ENCODE data around the gene PTPRU. TPM values are rescaled to one million over a fixed set of nuclear protein-coding genes. Genes with fewer than 3 reads are reported as not detected.

Gene PTPRU
- total and polyA plus RNA-seq, 5 experiments from 2014 or later = 0.54 TPM; not detected in 4

GRCh38 chr1:29279951-29280391 is 43.6 kb downstream of the PTPRU start:
- DNase-seq (no peak), ATAC-seq (no peak)
- POLR2A ChIA-PET = no interaction called here
- peaks cover 4 to 8% (median 5%) of the 10 kb centered on the region in 4 donors for H3K4me1 Mint-ChIP-seq
- no peaks in the 10 kb centered on the region for H3K36me3 Mint-ChIP-seq
- H3K27me3 Mint-ChIP-seq = peaks cover 3 to 11% (median 4%) of the 10 kb centered on the region in 5 donors
- H3K4me3 Mint-ChIP-seq = no peak overlapping the region
- peaks cover 0 to 3% (median 0%) of the 10 kb centered on the region in 9 donors for H3K9me3 Mint-ChIP-seq
- no peak overlapping the region for H3K27ac Mint-ChIP-seq

GRCh38 chr1:29280409-29281131 is 44.2 kb downstream of the PTPRU start:
- POLR2A ChIA-PET = no interaction called here
- Mint-ChIP-seq H3K4me3 (no peak overlapping the region), H3K36me3 (no peaks in the 10 kb centered on the region), H3K27me3 (peaks cover 3 to 11% (median 4%) of the 10 kb centered on the region in 5 donors), H3K9me3 (peaks cover 0 to 3% (median 0%) of the 10 kb centered on the region in 9 donors), H3K4me1 (peaks cover 4 to 8% (median 5%) of the 10 kb centered on the region in 4 donors), H3K27ac (no peak overlapping the region)
- DNase-seq = no peak
- ATAC-seq = no peak

GRCh38 chr1:29281571-29281970 is 45.2 kb downstream of the PTPRU start:
- H3K36me3 Mint-ChIP-seq = no peaks in the 10 kb centered on the region
- peaks cover 4 to 8% (median 5%) of the 10 kb centered on the region in 4 donors for H3K4me1 Mint-ChIP-seq
- peaks cover 0 to 3% (median 0%) of the 10 kb centered on the region in 9 donors for H3K9me3 Mint-ChIP-seq
- no peak overlapping the region for H3K27ac Mint-ChIP-seq
- ATAC-seq (no peak), DNase-seq (no peak)
- peaks cover 3 to 11% (median 4%) of the 10 kb centered on the region in 5 donors for H3K27me3 Mint-ChIP-seq
- no peak overlapping the region for H3K4me3 Mint-ChIP-seq
- POLR2A ChIA-PET = no interaction called here

- peaks cover 2 to 11% (median 3%) of the 10 kb centered on the region in 5 donors for H3K27me3 Mint-ChIP-seq
- no peak overlapping the region for H3K27ac Mint-ChIP-seq
- POLR2A ChIA-PET = no interaction called here
- H3K4me3 Mint-ChIP-seq = no peak overlapping the region
- DNase-seq (no peak), ATAC-seq (no peak)
- H3K36me3 Mint-ChIP-seq = no peaks in the 10 kb centered on the region
- H3K4me1 Mint-ChIP-seq = peaks cover 4 to 8% (median 5%) of the 10 kb centered on the region in 4 donors
- no peaks in the 10 kb centered on the region for H3K9me3 Mint-ChIP-seq
These were observed 46.0 kb downstream of the PTPRU start for GRCh38 chr1:29282135-29282923.

- ATAC-seq = no peak
- DNase-seq = no peak
- Mint-ChIP-seq H3K9me3 (no peaks in the 10 kb centered on the region), H3K27me3 (peaks cover 0 to 11% (median 3%) of the 10 kb centered on the region in 5 donors), H3K36me3 (no peaks in the 10 kb centered on the region), H3K4me1 (peaks cover 4 to 8% (median 5%) of the 10 kb centered on the region in 4 donors), H3K27ac (peak overlapping the region in 1 of 10 donors; percentile 52), H3K4me3 (peak overlapping the region; percentile 6 to 68 (median 52))
- POLR2A ChIA-PET = no interaction called here
These were observed 46.8 kb downstream of the PTPRU start for GRCh38 chr1:29282924-29283803.

- ATAC-seq (no peak), DNase-seq (peak in 1 of 10 donors; percentile 16)
- Mint-ChIP-seq H3K9me3 (no peaks in the 10 kb centered on the region), H3K27ac (no peak overlapping the region), H3K36me3 (no peaks in the 10 kb centered on the region), H3K27me3 (peaks cover 0 to 11% (median 3%) of the 10 kb centered on the region in 5 donors), H3K4me3 (peak overlapping the region in 7 of 10 donors; percentile 6 to 68 (median 53)), H3K4me1 (peaks cover 4 to 8% (median 5%) of the 10 kb centered on the region in 4 donors)
- POLR2A ChIA-PET = no interaction called here
These were observed 47.5 kb downstream of the PTPRU start for GRCh38 chr1:29283804-29284195.

- Mint-ChIP-seq H3K27ac (no peak overlapping the region), H3K4me1 (peaks cover 4 to 8% (median 5%) of the 10 kb centered on the region in 4 donors), H3K9me3 (no peaks in the 10 kb centered on the region), H3K27me3 (peaks cover 0 to 11% (median 3%) of the 10 kb centered on the region in 5 donors), H3K4me3 (no peak overlapping the region), H3K36me3 (no peaks in the 10 kb centered on the region)
- DNase-seq (no peak), ATAC-seq (no peak)
- POLR2A ChIA-PET = no interaction called here
These were observed 48.1 kb downstream of the PTPRU start for GRCh38 chr1:29284286-29284960.

GRCh38 chr1:29284961-29285560 is 48.7 kb downstream of the PTPRU start:
- Mint-ChIP-seq H3K36me3 (no peaks in the 10 kb centered on the region), H3K27me3 (peaks cover 0 to 11% (median 3%) of the 10 kb centered on the region in 5 donors), H3K27ac (no peak overlapping the region), H3K9me3 (no peaks in the 10 kb centered on the region), H3K4me1 (peaks cover 4 to 8% (median 5%) of the 10 kb centered on the region in 4 donors), H3K4me3 (no peak overlapping the region)
- ATAC-seq (no peak), DNase-seq (peak in 1 of 10 donors; percentile 5)
- POLR2A ChIA-PET = interaction anchor here (0.6 kb wide), 1 partner anchor 802 kb away, joined by 4 read pairs; no protein-coding TSS in a partner anchor

GRCh38 chr1:29285771-29286170 is 49.4 kb downstream of the PTPRU start:
- H3K4me1 Mint-ChIP-seq = peaks cover 4 to 8% (median 5%) of the 10 kb centered on the region in 4 donors
- no peak for DNase-seq
- H3K9me3 Mint-ChIP-seq = no peaks in the 10 kb centered on the region
- no peak overlapping the region for H3K4me3 Mint-ChIP-seq
- H3K27me3 Mint-ChIP-seq = peaks cover 0 to 11% (median 3%) of the 10 kb centered on the region in 5 donors
- no peak overlapping the region for H3K27ac Mint-ChIP-seq
- POLR2A ChIA-PET = interaction anchor here (0.6 kb wide), 1 partner anchor 802 kb away, joined by 4 read pairs; no protein-coding TSS in a partner anchor
- no peak for ATAC-seq
- H3K36me3 Mint-ChIP-seq = no peaks in the 10 kb centered on the region

- Mint-ChIP-seq H3K27me3 (peaks cover 0 to 11% (median 3%) of the 10 kb centered on the region in 5 donors), H3K4me1 (peaks cover 4 to 8% (median 5%) of the 10 kb centered on the region in 4 donors), H3K4me3 (no peak overlapping the region), H3K36me3 (no peaks in the 10 kb centered on the region), H3K27ac (no peak overlapping the region), H3K9me3 (no peaks in the 10 kb centered on the region)
- DNase-seq (no peak), ATAC-seq (no peak)
- POLR2A ChIA-PET = no interaction called here
These were observed 50.0 kb downstream of the PTPRU start for GRCh38 chr1:29286194-29286767.

GRCh38 chr1:29289493-29289892 is 53.2 kb downstream of the PTPRU start:
- peak overlapping the region in 1 of 10 donors; percentile 31 for H3K27ac Mint-ChIP-seq
- DNase-seq = no peak
- no peak for ATAC-seq
- H3K9me3 Mint-ChIP-seq = no peaks in the 10 kb centered on the region
- no peaks in the 10 kb centered on the region for H3K36me3 Mint-ChIP-seq
- H3K27me3 Mint-ChIP-seq = no peaks in the 10 kb centered on the region
- H3K4me1 Mint-ChIP-seq = no peaks in the 10 kb centered on the region
- POLR2A ChIA-PET = no interaction called here
- H3K4me3 Mint-ChIP-seq = no peak overlapping the region

Measured in naive thymus-derived CD8-positive, alpha-beta T cell (primary cell).